ENCODE data around the gene FN1.

GRCh38 chr2:215450188-215451011 lies 14.5 kb upstream of the FN1 start:
- TF ChIP-seq CTCF (IDR thresholded peaks at IDR 0.05), result no peak
- TF ChIP-seq POLR2A (IDR thresholded peaks at IDR 0.05), result no peak
- no peak for TF ChIP-seq EP300 (IDR thresholded peaks at IDR 0.05)
